HG02763 (cell line): Measurements from ENCODE around the gene ZSCAN22.
A peak's percentile ranks its signal among the peaks of the same experiment; 100 is the strongest.

Experiments
- ATAC-seq: cut with Tn5 transposase; IDR thresholded peaks from one replicate; pipeline ENCODE4 v1.9.1; 2021; ENCODE audit warnings: mild to moderate bottlenecking, moderate library complexity; ENCODE audit not compliant: unreplicated experiment

The ZSCAN22 gene

DNA sequence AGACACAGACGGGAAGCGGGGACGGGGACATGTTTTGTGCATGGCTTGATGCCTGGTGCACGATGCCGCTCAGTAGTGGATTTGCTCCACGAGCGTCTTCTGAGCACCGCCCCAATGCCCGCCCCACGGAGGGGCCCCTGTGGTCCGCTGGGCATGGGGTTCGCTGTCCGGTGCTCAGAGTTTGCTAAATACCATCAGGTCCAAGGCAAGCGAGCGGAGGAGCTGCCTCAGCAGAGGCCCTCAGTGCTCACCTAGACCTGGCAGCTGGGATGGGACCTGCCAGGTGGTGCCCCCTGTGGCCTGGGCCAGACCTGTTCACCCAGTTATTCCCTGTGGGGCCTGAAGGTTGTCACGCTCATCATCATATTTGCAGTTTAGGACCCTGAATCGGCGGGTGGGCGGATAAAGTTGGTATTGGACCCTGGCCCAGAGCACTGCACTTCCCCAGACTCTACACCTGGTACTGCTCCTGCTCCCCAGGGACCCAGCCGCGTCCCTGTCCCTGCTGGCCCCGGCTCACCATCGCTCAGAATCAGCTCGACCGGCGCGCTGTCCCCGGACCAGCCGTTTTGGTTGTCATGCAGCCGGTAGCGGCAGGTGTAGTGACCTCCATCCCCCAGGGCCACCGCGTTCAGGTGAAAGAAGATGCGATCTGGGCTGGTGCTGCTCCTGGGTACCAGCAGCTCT, 24.2 kb downstream of the ZSCAN22 start:
- ATAC-seq: no peak

- no peak for ATAC-seq
Observed at GRCh38 chr19:58351558-58351878, 24.7 kb downstream of the ZSCAN22 start.

DNA sequence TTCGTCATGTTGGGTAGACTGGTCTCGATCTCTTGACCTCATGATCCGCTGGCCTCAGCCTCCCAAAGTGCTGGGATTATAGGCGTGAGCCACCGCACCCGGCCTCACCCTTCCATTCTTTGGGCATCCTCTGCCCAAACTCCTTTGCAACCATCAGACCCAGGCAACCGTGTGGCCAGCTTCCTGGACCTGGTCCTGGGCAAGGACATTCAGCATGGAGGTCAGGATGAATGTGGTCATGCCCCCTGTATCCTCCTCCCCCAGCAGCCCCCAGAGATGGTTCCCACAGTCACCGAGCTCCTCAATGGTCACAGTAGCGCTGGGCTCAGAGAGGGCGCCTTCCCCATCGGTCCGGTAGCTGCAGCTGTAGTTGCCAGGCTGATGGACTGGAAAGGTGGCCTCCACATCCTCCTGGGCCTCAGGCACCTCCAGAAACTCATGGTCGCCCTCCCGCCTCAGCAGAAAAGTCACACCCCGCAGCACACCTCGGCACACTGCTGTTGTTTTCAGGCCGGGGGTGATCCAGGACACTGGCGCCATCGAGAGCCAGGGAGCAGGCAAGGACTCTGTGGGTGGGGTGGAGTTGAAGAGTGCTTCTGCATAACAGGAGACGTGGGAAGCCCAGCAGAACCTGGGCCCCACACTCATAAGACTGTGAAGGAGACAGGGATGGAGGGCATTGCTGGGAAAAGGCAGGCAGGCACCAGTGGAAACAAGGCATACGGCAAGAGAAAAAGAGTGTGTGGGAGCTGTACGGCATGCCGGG, 25.4 kb downstream of the ZSCAN22 start:
- no peak for ATAC-seq

DNA sequence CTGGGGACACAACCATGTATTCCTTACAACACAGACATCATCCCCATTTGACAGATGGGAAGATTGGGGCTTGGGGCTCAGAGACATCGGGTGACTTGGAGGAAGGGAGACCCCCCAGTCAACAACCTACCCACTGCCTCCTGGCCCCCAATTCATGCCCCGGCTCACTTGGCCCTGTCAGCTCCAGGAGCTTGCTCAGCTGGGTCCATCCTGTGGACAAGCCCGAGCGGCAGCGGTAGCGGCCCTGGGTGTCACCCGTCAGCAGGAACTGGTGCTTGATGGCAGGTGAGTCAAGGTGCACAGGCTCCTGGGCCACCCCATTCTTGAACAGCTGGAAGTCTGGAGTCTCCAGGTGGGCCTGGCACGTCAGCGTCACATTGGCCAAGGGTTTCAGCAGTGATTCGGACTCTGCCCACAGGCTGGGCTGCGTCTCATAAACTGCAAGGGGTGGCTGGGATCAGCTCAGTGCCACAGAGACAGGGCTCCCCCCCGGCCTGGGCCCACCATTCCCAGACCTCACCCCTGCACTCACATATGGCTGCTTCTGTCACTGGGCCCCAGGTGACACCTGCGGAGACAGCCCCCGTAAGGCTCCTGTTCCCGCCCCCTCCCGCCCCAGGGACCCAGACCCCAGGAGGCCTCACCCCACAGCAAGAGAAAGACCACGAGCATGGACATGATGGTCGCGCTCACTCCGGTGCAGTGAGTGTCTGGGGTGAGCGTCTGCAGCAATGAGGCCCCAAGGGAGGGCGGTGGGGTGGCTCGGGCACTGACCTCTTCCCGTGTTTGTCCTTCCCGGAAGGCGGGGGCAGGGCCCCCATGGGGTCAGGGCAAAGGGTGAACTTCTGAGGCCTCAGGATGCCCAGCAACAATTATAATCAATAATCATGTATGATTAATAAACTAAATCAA, 26.2 kb downstream of the ZSCAN22 start, which contains the start of gene A1BG:
Gene A1BG, minus strand, starts transcription at position 733 of the 912 bp plus-strand sequence. Its CDS starts 55 bp downstream, at position 678.
- no peak for ATAC-seq

DNA sequence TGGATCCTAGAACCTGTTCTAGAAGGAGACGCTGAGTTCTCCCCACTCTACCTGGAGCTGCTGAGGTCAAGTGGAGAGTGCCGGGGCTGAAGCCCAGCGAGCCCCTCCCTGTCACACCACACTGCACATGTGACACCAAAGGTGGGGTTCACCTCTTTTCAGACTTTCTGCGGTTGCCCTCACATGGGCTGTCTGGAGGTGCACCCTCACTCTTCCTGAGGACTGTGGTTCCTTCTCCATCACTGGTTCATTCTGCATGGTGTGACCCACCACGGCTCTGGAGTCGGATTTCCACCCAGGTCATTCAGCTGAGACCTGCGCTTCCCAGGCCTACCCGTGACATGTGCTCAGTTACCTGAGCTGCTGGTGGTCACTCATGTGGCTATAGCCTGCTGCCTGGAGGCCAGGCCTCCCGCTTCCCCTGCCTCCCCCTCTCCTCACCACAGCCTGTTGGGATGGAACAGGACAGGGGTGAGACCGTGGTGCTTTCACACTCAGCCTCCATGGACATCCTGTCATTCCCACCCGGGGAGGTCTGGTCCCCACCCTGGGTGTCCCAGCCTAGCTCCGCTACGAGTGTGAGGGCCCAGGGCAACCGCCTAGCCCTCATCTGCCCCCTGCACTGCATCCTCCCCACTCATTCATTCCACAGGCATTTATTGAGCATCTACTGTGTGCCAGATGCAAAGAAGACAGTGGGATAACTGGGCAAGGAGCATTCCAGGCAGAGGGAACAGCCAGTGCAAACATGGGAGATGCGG, 27.1 kb downstream of the ZSCAN22 start:
- ATAC-seq: no peak

DNA sequence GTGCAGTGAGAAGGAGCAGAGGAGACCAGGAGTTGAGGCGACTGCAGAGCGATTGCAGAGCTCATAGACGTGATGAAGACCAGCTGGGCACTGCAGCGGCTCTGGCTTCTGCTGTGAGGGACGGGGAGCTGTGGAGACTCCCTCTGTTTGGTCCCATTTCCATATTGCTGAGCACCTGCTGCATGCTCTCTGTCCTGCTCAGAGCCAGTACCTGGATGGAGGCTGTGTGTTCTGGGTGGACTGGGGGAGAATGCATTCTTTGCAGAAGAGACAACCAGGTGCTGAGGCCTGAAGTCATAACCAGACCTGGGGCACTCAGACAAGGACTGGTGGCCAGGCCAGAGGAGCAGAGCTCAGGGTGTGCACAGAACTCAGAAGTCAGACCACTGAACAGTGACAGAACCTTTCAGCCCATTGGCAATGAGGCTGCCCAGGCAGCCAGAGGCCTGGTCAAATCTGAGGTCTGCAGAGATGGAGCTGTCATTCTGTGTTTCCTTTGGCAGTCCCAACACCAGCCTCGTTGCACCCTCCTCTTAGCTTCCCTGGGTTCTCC, 27.8 kb downstream of the ZSCAN22 start:
- ATAC-seq: no peak

DNA sequence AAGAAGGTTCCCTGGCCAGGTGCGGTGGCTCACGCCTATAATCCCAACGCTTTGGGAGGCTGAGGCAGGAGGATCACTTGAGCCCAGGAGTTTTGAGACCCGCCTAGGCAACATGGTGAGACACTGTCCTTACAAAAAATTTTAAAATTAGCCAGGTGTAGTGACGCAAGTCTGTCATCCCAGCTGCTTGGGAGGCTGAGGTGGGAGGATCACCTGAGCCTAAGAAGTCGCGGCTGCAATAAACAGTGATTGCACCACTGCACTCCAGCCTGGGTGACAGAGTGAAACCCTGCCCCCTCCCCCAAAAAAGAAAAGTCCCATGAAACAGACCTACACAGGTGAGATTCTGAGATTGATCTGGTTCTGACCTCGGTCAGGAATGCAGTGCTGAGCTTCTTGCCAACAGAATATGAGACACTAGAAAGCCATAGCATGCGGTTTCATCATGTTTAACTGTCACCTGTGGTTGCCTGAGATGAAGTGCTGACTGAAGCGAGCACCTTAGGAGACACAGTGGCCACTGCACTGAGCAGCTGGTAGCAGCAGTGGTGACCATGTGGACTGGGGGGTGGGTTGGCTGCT, 28.5 kb downstream of the ZSCAN22 start:
- no peak for ATAC-seq

DNA sequence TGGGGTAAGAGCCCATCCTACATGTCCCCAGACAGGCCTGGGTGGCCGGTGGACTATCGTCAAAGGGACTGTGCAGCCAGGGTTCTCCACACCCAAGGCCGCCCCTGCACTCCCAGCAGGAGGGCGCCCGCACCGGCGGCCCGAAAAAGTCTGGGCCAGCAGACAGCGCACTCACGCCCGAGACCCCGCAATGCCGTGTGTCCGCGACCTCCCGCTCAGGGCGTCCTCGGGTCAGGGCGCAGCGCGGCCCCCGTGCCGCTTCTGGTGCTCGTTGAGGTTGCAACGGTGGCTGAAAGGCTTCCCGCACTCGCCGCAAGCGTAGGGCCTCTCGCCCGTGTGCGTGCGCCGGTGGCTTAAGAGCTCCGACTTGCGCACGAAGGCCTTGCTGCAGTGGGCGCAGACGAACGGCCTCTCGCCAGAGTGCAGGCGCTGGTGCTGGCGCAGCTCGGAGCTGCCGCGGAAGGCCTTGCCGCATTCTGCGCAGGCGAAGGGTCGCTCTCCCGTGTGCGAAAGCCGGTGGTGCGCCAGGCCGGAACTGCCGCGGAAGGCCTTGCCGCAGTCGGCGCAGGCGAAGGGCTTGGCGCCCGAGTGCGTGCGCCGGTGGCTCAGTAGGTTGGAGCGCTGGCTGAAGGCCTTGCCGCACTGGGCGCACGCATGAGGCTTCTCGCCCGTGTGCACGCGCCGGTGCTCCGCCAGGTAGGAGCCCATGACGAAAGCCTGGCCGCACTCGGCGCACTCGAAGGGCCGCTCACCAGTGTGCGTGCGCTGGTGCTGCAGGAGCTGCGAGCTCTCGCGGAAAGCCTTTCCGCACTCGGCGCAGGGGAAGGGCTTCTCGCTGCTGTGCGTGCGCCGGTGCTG, 29.3 kb downstream of the ZSCAN22 start:
- ATAC-seq: no peak

GRCh38 chr19:58356766-58357480, 30.1 kb downstream of the ZSCAN22 start:
- no peak for ATAC-seq

DNA sequence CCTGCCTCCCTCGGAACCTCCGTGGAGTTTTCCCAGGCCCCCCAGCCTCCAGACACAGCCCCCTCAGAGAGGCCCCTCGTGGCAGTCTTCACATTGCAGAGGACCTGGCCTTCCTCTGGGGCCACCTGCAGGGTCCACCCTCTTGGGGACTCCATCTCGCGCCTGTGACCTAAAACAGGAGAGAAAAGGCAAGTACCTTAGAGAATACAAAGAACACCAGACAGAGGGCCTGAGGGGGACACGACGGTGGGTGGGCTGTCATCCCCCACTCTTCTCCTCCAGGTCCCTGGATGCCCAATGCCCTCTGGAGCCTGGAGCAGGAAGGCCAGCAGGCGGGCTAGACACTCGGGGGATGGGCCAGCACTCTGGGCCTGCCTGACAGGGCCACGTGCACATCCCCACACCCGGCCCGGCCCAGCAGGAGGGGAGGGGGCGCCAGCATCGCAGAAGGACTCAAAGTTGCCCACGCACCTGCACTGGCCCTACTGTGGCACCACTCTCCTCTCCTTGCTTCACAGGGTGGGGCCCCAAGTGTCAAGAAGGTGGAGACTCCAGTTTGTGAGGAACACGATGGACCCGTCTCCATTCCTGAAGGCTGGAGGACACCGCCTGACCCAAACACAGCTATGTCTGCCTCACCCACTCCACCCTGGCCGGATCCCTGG, 30.8 kb downstream of the ZSCAN22 start:
- ATAC-seq: no peak

GRCh38 chr19:58361900-58362271, 35.1 kb downstream of the ZSCAN22 start:
- peak; percentile 15 for ATAC-seq

- peak; percentile 81 for ATAC-seq
Observed at GRCh38 chr19:58362272-58362994, 35.6 kb downstream of the ZSCAN22 start, which contains the start of gene ZNF497. ZNF497 (minus strand) TSS chr19:58362751; CDS start chr19:58357635, 5,116 bp downstream.

GRCh38 chr19:58364146-58364545, 37.4 kb downstream of the ZSCAN22 start:
- ATAC-seq: no peak

DNA sequence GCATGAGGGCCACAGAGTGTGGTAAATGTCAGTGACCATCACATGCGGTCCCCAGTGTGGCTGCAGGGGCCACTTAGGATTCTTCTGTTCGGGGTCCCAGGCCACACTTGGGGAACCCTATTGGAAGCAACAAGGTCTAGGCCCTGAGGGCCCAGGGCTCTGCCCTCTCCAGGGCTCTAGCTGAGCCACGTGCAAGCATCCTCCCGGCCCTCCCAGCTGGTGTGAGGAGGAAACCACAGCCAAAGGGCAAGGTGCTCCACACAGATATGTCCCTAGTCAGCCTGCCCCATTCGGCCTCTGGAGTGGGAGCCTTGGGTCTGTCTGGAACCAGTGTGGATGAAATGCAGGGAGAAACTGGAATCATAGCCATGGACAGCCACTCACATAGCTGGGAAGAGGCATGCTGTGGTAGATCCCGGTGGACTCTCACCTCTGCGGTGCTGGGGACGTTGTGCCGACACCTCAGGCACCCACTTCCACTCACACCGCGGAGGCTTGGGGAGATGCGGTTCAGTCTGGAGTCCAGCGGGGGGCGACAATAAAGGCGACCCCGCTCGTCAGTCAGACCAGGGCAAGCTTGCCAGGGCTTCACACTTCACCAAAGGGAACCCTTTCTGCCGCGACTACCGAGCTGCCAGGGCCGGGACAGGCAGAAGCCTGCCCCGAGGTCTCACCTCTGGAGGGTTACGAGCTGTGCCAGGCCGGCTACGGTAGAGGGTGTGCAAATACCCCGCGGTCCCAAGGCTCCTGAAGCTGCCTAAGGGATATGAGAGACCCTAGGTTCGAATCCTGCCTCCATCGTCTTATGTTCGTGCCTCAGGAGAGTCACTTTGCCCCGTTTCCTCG, 40.0 kb downstream of the ZSCAN22 start:
- no peak for ATAC-seq

DNA sequence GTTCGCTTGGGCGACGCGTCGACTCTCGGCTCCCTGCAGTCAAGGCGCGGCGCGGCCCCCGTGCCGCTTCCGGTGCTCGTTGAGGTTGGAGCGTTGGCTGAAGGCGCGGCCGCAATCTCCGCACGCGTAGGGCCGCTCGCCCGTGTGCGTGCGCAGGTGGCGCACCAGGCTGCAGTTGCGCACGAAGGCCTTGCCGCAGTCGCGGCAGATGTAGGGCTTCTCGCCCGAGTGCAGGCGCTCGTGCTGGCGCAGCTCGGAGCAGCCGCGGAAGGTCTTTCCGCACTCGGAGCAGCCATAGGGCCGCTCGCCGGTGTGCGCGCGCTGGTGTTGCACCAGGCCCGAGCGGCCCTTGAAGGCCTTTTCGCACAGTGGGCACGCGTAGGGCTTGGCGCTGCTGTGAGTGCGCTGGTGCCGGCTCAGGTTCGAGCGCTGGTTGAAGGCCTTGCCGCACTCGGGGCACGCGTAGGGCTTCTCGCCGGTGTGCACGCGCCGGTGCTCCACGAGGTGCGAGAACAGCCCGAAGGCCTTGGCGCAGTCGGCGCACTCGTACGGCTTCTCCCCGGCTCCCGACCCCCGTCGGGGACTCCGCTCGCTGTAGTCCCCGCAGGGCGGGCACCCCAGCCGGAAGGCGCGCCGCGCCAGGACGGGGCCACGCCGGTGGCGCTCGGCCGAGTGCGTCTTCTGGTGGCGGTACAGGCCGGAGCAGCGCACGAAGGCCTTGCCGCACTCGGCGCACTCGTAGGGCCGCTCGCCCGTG, 41.1 kb downstream of the ZSCAN22 start:
- ATAC-seq: no peak
